ENCODE data around the gene MYOCOS. TPM values are rescaled to one million over a fixed set of nuclear protein-coding genes. Genes with fewer than 3 reads are reported as not detected.

The MYOCOS gene
- total RNA-seq, 1 experiment from 2014 or later, result 0.45 TPM

DNA sequence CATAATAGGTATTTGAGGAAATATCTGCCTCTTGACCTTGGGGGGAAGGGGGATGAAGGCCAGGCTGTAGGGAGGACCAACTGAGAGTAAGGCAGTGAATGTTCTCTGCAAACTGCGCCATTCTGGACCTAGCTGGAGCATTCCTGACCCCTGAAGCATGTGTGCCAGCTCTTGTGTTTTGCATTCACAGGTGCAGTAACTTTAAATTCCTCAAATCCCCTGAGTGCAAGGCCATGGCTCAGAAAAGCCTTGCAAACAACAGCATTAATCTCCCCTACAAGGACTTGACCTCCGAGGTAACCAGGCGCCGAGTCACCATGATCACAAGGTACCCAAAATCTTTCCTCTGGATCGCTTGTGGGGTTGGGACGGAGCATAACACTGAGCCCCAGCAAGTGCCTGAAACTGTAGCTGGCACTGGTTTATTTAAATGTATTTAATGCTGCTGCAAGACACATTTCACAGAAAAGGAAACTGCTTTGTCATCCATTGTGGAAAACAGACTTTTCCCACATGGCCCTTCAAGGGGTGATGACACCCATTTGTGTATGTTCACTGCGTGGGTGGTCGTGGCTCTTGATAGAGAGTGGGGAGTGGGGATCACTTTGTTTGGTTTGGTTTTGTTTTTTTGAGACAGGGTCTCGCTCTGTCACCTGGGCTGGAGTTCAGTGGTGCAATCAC, 1.7 kb downstream of the MYOCOS start:
- Mint-ChIP-seq H3K4me3 (ENCODE audit: low read depth, unreplicated experiment) (no peak overlapping the region), H3K27ac (ENCODE audit: unreplicated experiment) (no peak overlapping the region), H3K4me1 (ENCODE audit: low read depth, unreplicated experiment) (no peaks in the 10 kb centered on the region), H3K27me3 (ENCODE audit: unreplicated experiment) (peaks cover 6% of the 10 kb centered on the region), H3K9me3 (ENCODE audit: low read depth, unreplicated experiment) (no peaks in the 10 kb centered on the region), H3K36me3 (ENCODE audit: insufficient read depth, unreplicated experiment) (no peaks in the 10 kb centered on the region)
- no TSS peak for BruUV-seq (replicated peaks)
- TF ChIP-seq, protein P1, sequence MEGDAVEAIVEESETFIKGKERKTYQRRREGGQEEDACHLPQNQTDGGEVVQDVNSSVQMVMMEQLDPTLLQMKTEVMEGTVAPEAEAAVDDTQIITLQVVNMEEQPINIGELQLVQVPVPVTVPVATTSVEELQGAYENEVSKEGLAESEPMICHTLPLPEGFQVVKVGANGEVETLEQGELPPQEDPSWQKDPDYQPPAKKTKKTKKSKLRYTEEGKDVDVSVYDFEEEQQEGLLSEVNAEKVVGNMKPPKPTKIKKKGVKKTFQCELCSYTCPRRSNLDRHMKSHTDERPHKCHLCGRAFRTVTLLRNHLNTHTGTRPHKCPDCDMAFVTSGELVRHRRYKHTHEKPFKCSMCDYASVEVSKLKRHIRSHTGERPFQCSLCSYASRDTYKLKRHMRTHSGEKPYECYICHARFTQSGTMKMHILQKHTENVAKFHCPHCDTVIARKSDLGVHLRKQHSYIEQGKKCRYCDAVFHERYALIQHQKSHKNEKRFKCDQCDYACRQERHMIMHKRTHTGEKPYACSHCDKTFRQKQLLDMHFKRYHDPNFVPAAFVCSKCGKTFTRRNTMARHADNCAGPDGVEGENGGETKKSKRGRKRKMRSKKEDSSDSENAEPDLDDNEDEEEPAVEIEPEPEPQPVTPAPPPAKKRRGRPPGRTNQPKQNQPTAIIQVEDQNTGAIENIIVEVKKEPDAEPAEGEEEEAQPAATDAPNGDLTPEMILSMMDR (IDR thresholded peaks at IDR 0.05; ENCODE audit: unreplicated experiment), result no peak
- CTCF ChIA-PET, result interaction anchor here (1.3 kb wide), 1 partner anchor 21 kb away, joined by 5 read pairs; no protein-coding TSS in a partner anchor
- no peak for DNase-seq
- intact Hi-C loops (cut with micrococcal nuclease; ENCODE audit: unreplicated experiment), result no loop called here

GRCh38 chr1:171625225-171625624, 3.2 kb downstream of the MYOCOS start:
- intact Hi-C loops (cut with micrococcal nuclease; ENCODE audit: unreplicated experiment), result no loop called here
- no peak for DNase-seq
- Mint-ChIP-seq H3K36me3 (ENCODE audit: insufficient read depth, unreplicated experiment) (no peaks in the 10 kb centered on the region), H3K4me1 (ENCODE audit: low read depth, unreplicated experiment) (no peaks in the 10 kb centered on the region), H3K4me3 (ENCODE audit: low read depth, unreplicated experiment) (no peak overlapping the region), H3K9me3 (ENCODE audit: low read depth, unreplicated experiment) (no peaks in the 10 kb centered on the region), H3K27ac (ENCODE audit: unreplicated experiment) (no peak overlapping the region), H3K27me3 (ENCODE audit: unreplicated experiment) (peaks cover 20% of the 10 kb centered on the region)
- CTCF ChIA-PET, result interaction anchor here (0.6 kb wide), 2 partner anchors 17 to 37 kb away, joined by 3 to 6 read pairs; no protein-coding TSS in a partner anchor
- TF ChIP-seq, protein P1 (IDR thresholded peaks at IDR 0.05; ENCODE audit: unreplicated experiment), result no peak
- no TSS peak for BruUV-seq (replicated peaks)

DNA sequence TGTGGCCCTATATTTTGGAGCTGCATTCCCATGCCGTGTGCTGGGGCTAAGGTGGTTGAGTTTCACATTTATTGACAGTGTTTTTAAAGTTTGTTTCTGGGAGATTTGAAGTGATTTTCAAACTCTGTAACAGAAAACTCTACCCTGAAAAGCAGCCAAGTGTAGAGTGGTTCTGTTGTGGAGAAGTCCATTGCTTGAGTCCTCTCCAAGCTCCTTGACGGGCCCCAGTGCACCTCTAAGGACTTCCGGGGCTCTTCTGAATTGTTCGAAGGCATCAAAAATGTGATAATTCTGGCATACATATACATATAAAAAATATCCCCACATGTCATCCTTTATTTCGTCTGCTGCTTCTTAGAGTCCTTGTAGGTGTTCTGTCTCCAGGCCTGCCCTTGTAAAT, 5.0 kb downstream of the MYOCOS start:
- no TSS peak for BruUV-seq (replicated peaks)
- peaks cover 38% of the 10 kb centered on the region for H3K27me3 Mint-ChIP-seq (ENCODE audit: unreplicated experiment)
- CTCF ChIA-PET, result interaction anchor here (0.5 to 0.6 kb wide), 2 partner anchors 28 to 187 kb away, joined by 3 to 7 read pairs; no protein-coding TSS in a partner anchor
- no peaks in the 10 kb centered on the region for H3K4me1 Mint-ChIP-seq (ENCODE audit: low read depth, unreplicated experiment)
- H3K27ac Mint-ChIP-seq (ENCODE audit: unreplicated experiment), result no peak overlapping the region
- H3K36me3 Mint-ChIP-seq (ENCODE audit: insufficient read depth, unreplicated experiment), result no peaks in the 10 kb centered on the region
- DNase-seq, result no peak
- H3K9me3 Mint-ChIP-seq (ENCODE audit: low read depth, unreplicated experiment), result no peaks in the 10 kb centered on the region
- TF ChIP-seq, protein P1 (IDR thresholded peaks at IDR 0.05; ENCODE audit: unreplicated experiment), result no peak
- intact Hi-C loops (cut with micrococcal nuclease; ENCODE audit: unreplicated experiment), result no loop called here
- H3K4me3 Mint-ChIP-seq (ENCODE audit: low read depth, unreplicated experiment), result no peak overlapping the region

GRCh38 chr1:171628225-171628624, 6.2 kb downstream of the MYOCOS start:
- CTCF ChIA-PET, result no interaction called here
- intact Hi-C loops (cut with micrococcal nuclease; ENCODE audit: unreplicated experiment), result no loop called here
- no peaks in the 10 kb centered on the region for H3K4me1 Mint-ChIP-seq (ENCODE audit: low read depth, unreplicated experiment)
- no peak for DNase-seq
- no peaks in the 10 kb centered on the region for H3K36me3 Mint-ChIP-seq (ENCODE audit: insufficient read depth, unreplicated experiment)
- H3K9me3 Mint-ChIP-seq (ENCODE audit: low read depth, unreplicated experiment), result no peaks in the 10 kb centered on the region
- TF ChIP-seq, protein P1 (IDR thresholded peaks at IDR 0.05; ENCODE audit: unreplicated experiment), result no peak
- no peak overlapping the region for H3K27ac Mint-ChIP-seq (ENCODE audit: unreplicated experiment)
- no TSS peak for BruUV-seq (replicated peaks)
- H3K27me3 Mint-ChIP-seq (ENCODE audit: unreplicated experiment), result peaks cover 50% of the 10 kb centered on the region
- no peak overlapping the region for H3K4me3 Mint-ChIP-seq (ENCODE audit: low read depth, unreplicated experiment)

Data from Calu3 (cell line).